Activated T-cell treated with anti-CD3 and anti-CD28 coated beads for 1 hour (primary cell): ENCODE measurements around the gene XKR7.
"Not testable (repeated sequence)": the region's sequence is repeated elsewhere in the genome, so short reads cannot be mapped to it uniquely, and the experiment has no call there.

Experiments
- DNase-seq: peaks from one replicate; pipeline ENCODE4 v3.0.0-alpha.2; 2020; ENCODE audit warnings: low read depth

The XKR7 gene, protein sequence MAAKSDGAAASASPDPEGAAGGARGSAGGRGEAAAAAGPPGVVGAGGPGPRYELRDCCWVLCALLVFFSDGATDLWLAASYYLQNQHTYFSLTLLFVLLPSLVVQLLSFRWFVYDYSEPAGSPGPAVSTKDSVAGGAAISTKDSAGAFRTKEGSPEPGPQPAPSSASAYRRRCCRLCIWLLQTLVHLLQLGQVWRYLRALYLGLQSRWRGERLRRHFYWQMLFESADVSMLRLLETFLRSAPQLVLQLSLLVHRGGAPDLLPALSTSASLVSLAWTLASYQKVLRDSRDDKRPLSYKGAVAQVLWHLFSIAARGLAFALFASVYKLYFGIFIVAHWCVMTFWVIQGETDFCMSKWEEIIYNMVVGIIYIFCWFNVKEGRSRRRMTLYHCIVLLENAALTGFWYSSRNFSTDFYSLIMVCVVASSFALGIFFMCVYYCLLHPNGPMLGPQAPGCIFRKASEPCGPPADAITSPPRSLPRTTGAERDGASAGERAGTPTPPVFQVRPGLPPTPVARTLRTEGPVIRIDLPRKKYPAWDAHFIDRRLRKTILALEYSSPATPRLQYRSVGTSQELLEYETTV

DNA sequence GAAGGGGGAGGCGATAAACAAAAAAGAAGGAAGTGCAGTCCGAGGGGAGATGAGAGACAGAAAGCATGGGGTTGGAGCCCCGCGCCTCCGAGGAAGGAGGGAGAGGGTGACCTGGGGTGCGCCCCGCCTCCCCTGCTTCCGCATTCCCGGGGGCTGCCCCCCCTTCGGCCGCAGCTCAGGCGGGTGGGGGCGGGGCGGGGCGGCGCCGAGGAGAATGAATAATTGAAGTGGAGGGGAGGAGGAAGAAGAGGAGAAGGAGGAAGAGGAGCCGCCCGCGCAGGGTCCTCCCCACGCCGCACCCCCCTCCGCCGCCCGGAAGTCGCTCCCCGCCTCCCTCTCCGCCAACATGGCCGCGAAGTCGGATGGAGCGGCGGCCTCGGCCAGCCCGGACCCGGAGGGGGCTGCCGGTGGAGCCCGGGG is at the start of gene XKR7:
TSS of gene XKR7 (plus strand) at position 322 of the 420 bp plus-strand sequence. CDS start at position 347, 25 bp downstream.
- no peak for DNase-seq

DNA sequence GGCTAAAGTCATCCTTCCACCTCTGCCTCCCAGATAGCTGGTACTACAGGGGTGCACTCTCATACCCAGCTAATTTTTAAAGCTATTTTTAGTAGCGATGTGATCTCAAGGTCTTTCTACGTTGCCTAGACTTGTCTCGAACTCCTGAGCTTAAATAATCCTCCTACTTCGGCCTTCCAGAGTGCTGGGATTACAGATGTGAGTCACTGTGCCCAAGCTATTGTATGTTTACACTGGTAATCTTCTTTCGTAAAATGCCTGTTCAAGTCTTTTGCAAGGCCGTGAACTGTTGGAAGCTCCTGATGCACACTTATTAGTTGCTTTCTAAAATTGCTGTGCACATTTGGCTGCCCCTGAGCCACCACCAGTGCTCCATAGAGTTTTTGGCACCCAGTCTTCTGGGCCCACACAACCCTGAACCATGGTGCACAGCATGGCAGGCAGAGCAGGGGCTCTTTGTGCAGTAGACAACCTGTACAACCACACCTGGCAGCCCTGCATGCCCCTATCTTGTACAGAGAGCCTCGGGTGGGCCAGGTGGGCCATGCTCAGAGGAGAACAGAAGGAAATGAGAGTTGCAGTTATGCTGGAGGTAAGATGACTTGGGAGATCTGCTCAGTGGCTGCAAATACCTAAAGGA is 49.4 kb upstream of the XKR7 start:
- no peak for DNase-seq

DNA sequence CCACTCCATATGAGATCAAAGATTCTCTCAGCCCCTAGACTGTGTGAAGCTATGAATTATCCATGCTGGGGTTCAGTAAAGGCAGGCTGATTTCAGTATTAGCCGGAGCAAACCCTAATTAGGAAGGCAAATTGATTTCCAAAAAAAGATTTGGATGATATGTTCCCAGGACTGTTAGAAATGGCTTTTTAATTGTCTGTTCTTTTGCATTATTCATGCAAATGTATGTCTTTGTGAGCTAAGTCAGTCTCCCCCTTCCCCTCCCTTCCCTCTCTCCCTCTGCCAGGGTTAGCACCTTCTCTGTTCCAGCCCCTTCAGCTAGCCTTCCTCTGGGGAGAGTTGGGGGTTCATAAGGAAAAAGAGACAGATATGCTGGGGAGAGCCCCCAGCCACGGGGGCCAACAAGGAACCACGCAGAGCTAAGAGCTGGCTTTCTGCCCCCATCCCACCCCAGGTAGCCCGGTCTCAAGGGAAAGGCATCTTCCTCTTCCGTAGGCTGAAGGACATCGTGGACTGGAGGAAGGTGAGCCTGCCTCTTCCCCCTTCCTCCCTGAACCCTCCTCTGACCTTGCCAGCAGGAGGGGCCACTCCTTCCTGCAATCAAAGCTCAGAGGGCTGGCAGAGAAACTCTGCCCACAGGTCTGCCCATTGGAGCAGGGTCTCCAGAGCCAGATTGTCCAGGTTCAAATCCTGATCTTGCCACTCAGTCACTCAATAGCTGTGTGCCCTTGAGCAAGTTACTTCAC is 48.4 kb upstream of the XKR7 start:
- DNase-seq = no peak

DNA sequence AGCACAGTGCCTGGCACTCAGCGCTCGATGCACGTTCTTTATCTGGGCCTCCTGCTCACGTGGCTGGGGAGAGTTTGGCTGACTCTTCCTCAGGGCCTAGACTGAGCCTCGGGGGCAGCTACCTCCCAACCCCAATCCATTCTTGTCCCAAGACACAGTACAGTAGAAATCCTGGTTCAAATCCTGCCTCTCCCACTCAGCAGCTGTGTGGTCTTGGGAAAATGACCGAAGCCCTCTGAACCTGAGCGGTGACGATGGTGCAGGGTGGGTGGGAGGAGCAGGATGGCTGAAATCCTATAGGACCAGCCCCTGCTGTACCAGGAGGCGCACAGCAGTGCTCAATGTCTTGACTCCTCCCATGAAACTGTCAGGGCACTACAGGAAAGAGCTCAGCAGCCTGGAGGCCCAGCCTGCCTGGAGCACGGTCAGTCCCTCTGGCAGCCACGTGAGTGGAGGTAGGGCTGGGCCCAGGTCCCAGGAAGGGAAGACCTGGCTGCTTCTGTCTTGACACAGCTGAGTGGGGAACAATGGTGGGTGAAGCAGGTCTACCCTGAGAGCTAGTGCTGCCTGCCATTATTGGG is 47.6 kb upstream of the XKR7 start:
- no peak for DNase-seq

DNA sequence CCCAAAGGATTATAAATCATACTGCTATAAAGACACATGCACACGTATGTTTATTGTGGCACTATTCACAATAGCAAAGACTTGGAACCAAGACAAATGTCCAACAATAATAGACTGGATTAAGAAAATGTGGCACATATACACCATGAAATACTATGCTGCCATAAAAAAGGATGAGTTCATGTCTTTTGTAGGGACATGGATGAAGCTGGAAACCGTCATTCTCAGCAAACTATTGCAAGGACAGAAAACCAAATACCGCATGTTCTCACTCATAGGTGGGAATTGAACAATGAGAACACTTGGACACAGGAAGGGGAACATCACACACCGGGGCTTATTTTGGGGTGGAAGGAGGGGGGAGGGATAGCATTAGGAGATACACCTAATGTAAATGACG is 46.5 kb upstream of the XKR7 start:
- DNase-seq = not testable (repeated sequence)

DNA sequence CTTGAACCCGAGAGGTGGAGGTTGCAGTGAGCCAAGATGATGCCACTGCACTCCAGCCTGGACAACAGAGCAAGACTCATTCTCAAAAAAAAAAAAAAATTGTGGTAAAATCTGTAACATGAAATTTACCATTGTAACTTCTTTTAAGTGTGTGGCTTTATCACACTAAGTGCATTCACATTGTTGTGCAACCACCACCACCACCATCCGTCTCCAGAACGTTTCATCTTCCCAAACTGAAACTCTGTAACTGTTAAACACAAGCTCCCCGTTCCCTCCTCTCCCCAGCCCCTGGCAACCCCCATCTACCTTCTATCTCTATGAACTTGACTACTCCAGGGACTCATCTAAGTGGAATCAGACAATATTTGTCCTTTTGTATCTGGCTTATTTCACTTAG is 45.8 kb upstream of the XKR7 start:
- DNase-seq = no peak

DNA sequence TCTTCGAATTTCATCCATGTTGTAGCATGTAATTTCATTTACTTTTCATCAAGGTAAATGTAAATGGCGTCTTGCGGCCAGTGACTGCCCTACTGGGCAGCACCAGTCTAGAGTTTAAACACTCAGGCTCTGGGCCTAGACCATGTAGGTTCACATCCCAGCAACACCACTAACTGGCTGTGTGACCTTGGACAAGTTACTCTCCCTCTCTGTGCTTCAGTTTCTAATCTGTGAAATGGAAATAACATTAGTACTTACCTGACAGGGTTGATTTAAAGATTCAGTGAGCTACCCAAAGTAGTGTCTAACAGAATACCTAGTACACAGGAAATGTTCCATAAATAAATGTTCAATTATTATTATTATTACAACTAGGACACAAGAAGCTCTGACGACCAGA is 45.4 kb upstream of the XKR7 start:
- no peak for DNase-seq

DNA sequence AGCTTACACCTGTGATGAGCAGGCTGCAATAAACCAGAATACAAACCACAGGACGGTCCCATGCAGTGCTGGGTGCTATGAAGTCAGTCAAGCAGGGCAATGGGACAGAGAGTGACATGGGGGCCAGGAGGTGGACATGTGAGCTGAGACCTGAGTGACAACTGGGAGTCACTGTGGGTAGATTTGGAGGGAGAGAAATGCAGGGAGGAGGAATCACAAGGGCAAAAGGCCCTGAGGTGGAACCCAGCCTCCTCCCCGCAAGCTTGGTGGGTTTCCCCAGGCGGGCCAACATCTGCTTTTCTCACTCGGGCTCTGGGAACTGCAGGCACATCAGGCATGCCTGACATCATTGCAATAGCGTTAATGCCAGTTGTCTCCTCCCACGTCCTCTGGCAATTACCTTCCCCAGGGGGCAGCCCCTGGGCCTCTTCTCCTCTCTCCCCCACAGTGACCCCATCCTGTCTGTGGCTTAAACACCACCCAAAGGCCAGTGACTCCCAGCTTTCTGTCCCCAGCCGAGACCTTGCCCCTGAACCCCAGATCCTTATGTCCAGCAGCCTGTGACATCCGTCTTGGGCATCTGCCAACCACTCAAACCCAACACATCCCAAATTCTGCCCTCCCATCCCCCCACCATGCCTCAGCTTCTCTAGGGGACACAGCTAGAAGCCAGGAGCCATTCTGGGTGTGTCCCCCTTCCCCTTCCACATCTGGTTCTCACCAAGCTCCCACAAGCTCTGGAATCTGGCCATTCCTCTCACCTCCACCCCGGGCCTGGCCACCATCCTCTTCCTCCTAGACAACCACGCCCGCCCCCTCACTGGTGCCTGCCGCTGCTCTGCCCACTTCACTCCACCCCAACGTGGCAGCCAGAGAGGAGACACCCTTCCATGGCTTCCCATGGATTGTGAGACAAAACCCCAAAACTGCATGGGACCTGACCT is 44.3 kb upstream of the XKR7 start:
- DNase-seq = no peak

DNA sequence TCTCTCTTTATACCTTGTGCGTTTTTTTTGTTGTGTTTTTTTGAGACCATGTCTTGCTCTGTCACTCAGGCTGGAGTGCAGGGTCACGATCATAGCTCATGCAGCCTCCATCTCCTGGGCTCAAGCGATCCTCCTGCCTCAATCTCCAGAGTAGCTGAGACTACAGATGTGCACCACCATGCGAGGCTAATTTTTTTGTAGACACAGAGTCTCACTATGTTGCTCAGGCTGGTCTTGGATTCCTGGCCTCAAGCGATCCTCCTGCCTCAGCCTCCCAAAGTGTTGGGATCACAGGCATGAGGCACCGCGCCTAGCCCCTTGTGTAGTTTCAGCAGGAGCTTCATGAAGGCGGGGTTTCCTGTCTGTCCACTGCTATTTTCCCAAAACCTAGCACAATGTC is 43.4 kb upstream of the XKR7 start:
- DNase-seq = no peak

DNA sequence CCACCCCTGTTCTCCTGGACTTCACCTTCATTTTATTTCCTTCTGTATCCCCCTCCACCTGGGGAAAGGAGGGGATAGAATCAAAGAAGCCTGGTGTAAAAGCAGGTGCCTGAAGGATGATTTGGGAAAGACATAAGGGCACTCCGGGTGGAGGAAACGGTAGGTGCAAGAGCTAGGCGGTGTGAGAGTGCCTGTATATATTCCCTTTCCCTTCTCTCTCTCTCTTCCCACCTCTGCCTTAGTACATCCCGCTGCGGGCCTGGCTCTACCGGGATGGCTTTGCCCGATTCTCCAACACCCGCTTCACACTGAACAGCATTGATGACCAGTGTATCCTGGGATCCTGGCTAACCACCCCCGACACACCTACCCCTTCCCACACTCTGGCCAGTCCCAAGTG is 42.3 kb upstream of the XKR7 start:
- no peak for DNase-seq

DNA sequence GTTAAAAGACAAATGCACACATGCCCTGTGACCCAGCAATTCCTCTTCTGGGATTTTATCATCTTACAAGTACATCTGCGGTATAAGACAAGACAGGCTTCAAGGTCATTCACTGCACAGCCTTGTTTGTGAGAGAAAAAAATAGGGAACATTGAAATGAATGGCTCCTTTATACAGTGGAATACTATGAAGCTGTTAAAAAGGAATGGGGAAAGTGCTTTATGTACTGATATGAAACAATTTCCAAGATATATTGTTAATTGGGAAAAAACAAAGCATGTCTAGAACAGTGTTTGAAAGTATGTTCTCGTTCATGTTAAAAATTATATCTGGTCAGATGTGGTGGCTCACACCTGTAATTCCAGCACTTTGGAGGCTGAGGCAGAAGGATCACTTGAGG is 41.5 kb upstream of the XKR7 start:
- no peak for DNase-seq

DNA sequence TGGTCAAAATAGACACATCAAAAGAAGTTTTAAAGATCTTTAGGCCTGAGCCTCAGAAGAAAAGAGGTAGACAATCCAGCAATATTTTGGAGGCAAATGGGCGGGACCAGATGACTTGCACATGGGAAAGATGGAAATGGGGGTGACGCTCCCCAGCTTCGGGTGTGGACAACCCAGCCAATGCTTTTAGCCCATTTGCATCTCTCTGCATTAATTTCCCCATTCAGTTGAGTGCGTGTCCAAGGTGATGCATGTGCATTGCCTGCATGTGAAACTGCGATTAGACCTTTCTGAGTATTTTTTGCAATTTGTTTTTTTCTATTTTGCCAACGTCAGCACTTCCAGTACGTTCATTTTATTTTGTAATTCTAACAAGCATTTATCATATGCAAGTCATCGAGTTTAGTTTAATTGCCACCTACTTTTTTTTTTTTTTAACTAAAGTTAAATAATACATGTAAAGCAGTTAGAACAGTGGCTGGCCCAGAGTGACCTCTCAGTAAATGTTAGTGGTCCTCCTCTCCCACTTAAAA is 40.3 kb upstream of the XKR7 start:
- no peak for DNase-seq

DNA sequence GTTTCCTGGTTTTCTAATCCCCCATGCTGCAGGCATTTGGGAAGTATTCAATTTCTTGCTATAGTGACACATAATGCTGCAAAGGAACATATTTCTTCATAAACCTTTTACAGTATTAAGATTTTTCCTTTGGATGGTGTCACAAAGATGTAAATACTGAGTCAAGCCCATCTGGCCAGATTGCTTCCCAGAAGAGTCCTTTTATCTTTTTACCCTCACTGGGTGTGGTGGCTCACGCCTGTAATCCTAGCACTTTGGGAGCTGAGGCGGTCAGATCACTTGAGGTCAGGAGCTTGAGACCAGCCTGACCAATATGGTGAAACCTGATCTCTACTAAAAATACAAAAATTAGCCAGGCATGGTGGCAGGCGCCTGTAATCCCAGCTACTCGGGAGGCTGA is 38.3 kb upstream of the XKR7 start:
- DNase-seq = not testable (repeated sequence)

DNA sequence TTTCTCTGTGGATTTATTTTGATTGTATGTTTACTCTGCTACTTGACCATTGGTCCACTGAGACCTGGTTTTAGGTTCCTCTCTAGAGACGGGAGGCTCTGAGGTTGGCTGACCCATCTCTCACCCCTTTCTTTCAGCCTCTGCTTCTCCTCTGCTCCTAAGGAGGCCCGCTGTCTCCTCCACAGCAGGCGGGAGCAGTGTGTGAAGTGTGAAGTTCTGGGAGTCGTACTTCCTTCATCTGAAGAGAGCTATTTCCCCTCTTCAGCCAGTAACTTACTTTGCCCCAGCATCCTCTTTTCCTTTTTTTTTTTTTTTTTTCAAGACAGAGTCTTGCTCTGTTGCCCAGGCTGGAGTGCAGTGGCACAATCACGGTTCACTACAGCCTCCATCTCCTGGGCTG is 37.2 kb upstream of the XKR7 start:
- no peak for DNase-seq

DNA sequence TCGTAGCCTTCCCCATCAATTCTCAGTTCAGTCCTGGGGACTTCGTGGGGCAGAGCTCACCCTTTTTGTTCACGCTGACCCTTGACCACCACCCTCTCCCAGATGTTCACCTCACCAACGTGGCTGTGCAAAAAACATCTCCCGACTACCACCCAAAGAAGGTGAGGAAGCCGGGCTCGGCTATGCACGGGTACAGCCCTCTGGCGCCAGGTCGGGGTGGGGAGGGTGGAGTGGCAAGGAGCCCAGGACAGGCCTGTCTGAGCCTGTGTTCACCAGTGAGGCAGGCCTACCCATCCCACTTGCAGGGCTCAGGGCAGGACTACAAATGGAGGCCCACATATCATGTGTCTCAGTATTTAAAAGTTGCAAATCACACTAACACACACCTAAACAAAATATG is 34.3 kb upstream of the XKR7 start:
- DNase-seq = no peak

DNA sequence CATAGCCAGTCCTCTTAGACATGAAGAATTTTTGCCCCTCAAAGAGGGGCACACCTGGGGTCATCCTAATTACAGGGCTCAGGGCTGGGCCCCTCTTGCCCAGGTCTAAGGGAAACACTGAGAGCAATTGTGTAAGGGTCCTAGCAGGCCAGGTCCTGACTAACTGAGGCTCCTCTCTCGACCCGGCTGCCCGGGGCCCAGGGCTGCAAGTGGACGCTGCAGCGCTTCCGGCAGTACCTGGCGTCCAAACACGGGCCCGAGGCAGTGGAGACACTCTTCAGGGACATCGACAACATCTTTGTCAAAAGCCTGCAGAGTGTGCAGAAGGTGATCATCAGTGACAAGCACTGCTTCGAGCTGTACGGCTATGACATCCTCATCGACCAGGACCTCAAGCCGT is 33.5 kb upstream of the XKR7 start:
- DNase-seq = no peak

DNA sequence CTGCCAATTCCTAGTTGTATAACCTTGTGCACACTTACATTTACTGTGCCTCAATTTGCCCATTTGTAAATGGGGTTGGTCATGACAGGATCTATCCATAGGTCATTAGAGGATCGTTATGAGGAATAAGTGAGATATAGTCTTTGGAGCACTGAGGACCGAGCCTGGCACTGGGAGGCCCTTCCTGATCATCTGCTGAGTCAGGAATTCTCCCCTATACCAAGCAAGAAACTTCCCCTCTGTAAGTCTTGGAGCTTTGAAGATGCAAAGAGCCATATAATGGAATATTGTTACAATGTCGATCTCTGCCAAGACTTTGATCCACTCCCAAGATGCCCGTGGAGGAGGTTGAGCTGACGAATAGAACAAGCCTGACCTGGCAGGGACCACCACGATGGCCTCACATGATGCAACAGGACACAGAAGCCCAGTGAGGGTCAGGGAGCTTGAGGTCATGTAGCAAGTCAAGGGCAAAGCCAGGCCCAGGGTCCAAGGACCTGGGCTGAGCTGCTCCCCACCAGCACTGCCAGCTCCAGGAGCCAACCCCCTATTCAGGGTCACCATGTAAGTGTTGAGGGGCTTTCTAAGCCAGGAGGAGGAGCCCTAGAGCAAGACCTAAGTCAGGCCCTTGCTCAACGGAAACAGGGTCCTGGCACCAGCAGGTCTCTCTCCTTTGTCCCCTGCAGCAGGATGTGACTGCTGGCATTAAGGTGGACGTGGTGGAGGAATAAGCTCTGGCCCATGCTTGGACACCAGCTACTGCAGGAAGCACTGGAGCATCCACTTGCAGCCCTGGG is 32.8 kb upstream of the XKR7 start:
- no peak for DNase-seq

DNA sequence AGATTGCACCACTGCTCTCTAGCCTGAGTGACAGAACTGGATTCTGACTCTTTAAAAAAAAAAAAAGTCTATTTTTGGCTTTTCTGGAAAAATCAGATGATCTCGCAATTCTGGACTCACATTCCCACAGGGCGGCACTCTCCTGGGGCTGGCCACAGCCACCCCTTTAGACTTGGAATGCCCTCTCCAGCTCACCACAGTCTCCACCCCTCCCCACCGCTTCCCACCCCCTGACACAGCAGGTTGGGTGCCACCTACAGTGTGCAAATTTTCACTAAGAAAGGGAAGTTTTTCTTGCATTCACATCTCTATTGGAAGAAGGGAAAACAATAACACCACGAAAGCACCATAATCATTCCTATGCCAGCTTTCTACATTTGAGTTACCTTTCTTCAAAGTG is 31.5 kb upstream of the XKR7 start:
- no peak for DNase-seq

DNA sequence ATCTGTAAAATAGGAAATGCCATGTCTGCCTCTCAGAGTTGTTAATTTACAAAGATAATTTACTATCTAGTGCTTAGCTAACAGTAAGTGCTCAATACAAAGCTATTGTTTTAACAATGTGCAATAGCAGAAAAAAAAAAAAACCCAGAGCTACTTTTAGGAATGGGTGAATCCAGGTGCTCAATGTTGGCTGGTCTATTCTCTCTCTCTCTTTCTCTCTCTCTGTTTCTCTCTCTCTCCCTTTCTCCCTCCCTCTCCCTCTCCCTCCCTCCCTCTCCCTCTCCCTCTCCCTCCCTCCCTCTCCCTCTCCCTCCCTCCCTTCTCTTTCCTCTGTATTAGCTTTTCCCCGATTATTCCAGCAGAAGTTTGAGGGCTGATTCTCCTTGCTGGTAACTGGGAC is 30.1 kb upstream of the XKR7 start:
- DNase-seq = no peak

DNA sequence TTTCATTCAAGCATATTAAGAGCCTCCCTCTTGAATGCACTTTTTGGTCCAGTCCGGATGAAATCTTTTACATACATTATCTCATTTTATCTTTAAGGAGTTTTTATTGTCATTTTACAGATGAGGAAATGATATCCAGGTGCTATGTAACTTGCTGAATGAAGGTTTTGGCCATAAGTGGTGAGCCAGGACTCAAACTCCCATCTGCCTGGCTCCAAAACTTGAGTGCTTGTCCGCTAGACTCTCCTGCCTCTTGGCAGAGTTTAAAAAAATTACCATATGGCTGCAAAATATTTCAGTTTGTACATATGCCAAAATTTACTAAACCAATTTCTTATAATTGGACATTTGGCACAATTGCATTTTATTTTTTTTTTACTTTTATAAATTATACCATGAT is 28.3 kb upstream of the XKR7 start:
- DNase-seq = no peak
